Activated CD4-positive, alpha-beta T cell treated with anti-CD3 and anti-CD28 coated beads, Interleukin-2, amount 50 U/mL, for 16 hours (primary cell): Measurements from ENCODE around the gene MYO16.
"Not testable (repeated sequence)": the region's sequence is repeated elsewhere in the genome, so short reads cannot be mapped to it uniquely, and the experiment has no call there.

Experiments
- DNase-seq: peaks from one replicate; pipeline ENCODE4 v3.0.0-alpha.2; 2020

Gene MYO16

DNA sequence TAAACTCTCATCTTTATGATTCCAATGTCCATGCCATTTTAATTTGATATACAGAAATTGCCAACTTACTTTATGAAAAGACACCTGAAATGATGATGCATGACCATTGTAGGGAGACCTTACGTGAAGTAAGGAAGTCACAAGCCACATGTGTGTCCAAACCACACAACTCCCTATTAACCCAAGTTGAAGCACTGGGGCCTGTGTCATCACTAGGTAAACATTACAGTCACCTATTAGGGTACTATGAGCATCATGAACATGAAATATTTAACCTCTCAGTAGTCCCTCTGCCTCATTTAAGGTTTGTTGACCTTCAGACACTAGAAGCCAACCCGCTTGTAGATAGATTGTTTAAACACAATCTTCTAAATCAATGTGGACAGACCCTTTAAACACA is 580.1 kb downstream of the MYO16 start:
- DNase-seq = no peak

DNA sequence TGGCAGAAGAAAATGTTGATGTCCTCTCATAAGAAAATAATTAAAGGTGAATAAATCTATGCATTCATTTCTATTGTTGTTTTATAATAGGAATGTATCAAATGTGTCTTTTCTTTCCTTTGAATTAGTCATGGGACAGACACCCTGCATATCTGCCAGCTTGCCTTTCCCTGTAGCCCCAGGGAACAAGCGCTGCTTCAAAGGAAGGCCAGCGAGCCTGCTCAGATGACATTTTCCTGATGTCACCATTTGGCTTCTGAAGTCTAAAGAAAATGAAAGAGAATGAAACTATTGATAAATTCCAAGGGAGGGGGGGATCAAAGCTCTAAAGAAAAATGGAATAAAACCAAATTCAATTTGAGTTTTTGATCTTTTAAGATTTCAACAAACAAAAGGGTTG is 582.2 kb downstream of the MYO16 start:
- DNase-seq = no peak

DNA sequence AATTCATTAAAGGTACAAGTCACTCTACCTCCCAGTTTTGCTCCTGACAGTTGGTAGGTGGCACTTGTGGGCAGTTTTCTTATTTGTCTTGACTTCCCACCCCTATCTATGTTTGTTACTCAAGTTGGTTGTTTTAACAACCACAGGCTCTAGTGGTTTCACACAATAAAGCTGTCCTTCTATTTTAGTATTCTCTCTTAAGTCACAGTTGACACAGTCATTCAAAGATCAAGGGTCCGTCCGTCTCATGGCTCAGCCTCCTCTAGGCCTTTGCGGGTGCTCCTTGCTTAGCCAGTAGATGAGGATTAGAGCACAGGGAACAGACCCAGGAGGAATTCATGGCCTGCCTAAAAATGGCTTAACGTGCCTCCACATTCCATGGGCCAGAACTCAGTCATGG is 583.2 kb downstream of the MYO16 start:
- no peak for DNase-seq

DNA sequence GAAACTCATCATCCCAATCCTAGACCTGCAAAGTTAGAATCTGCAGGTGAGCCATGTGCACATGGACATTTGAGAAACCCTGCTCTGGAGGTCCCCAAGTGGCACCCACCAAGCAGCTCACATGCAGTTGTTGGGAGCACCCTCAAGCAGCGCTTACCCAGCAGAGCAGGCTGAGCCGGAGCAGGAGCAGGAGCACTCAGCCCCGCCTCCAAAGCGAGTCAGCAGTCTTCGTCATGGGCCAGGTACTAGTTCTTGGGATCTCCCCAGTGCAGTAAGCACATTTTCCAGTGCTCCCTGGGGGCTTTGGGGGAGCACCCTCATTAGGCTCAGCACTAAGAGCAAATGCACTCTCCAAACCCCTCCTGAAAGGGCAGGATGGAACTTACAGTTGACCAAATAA is 584.3 kb downstream of the MYO16 start:
- no peak for DNase-seq

DNA sequence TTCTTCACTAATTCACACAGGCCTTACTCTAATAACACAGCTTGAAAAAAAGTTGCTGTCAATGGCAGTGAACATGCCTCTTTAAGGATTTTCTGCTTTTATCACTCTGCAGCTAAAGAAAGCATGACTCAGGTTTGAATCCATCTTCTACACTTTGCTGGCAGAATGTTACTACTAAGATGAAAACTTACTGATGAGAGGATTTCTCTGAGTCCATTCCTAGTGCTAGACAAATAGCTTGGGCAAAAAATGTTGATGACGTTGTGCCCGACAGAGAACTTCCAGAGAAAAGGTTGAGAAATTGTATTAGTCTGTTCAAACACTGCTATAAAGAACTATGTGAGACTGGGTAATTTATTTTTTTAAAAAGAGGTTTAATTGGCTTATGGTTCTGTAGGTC is 585.0 kb downstream of the MYO16 start:
- DNase-seq = no peak

DNA sequence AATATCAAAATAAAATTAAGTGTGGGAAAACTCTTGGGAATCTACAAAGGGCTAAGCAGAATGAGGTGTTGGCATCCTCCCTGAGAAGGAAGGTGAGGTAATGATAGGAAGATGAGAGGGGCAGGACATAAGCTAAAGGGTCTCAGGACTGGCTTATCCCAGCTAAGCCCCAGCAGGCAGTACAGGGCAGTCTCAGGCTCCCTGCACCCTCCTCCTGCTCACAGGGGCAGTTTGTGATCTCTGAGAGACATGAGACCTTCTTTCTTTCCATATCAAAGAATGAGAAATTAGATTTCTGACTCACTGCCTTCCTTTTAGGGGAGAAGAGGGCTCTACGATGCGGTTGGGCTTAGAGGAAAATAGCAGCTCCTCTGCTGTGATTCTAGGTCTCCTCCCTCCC is 586.0 kb downstream of the MYO16 start:
- DNase-seq = no peak

DNA sequence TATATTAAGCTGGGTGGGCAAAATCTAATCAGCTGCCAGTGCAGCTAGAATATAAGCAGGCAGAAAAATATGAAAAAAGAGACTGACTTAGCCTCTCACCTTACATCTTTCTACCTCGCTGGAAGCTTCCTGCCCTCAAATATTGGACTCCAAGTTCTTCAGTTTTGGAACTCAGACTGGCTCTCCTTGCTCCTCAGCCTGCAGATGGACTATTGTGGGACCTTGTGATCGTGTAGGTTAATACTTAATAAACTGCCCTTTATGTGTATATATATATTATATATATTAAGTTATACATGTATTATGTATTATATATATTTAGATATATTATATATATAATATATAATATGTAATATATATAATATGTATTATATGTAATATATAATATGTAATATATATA is 588.1 kb downstream of the MYO16 start:
- DNase-seq = not testable (repeated sequence)

DNA sequence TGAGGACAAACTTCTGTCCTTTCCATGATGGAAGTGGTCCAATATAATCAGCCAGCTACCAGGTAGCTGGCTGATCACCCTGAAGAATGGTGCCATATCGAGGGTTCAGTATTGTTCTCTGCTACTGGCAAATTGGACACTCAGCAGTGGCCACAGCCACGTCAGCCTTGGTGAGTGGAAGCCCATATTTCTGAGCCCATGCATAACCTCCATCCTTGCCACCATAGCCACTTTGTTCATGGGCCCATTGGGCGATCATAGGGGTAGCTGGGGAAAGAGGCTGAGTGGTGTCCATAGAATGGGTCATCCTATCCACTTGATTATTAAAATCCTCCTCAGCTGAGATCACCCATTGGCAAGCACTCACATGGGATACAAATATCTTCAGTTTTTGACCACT is 591.2 kb downstream of the MYO16 start:
- no peak for DNase-seq

DNA sequence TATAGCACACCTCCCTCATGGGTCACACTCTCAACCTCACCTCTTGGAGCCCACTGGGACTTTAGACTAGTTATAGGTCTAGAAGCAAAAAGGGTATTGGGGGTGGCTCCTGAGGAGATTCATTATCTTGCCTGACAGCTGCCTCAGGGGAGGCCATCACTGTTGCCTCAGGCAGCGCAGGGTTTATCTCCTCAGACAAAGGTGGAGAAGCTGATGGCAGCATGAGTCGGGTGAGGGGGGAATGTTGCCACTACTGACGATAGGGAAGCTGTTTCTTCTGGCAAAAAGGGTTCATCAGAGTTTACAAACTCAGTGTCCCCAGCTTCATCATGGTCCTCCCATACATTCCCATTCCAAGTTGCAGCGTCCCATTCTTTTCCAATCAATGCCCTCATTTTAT is 594.6 kb downstream of the MYO16 start:
- DNase-seq = no peak

DNA sequence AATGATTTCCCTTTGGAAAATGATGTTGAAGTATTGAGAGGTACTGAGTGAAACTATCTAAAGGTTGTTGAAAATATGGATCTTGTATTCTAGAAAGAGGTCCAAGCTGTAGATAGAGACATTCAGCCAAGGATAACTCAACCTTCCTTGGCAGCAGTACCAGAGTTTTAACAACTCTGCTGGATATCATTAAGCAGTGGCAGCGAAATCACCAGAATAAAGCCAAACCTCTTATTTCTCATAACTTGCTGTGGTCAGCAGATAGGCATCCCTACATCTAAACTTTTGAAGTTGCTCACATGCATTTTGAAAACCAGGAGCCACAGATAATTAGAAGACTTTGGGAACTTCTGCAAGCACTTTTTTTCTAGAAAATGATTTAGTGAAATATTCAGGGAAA is 597.2 kb downstream of the MYO16 start:
- no peak for DNase-seq

DNA sequence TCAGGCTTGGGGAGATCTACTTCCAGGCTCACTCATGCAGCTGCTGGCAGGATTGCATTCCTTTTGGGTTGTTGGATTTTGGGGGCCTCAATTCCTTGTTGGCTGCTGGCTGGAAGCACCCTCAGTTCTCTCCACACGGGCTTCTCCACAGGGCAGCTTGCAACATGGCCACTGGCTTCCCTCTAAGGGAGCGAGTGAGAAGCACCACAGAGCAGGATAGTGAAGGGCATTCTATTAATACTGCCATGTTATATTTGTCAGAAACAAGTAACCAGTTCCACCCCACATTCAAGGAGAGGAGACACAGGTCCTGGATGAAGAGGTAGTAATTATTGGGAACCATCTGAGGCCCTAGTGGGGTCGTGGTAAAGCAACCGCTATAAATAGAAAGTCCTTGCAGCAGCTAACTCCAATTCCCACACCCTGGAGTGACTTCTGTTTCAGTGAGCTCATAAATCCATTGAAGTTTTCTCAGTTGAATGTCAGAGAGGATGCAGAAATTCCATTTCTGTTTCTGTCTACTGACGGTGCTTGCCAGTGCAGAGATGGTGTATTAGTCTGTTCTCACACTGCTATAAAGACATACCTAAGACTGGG is 598.0 kb downstream of the MYO16 start:
- no peak for DNase-seq

DNA sequence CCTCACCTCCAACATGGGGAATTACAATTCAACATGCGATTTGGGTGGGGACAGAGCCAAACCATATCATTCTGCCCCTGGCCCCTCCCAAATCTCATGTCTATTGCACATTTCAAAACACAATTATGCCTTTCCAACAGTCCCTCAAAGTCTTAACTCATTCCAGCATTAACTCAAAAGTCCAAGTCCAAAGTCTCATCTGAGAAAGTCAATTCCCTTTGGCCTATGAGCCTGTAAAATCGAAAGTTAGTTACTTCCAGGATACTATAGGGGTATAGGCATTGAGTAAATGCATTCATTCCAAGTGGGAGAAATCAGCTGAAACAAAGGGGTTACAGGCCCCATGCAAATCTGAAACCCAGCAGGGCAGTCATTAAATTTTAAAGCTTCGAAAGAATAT is 598.8 kb downstream of the MYO16 start:
- DNase-seq = no peak

DNA sequence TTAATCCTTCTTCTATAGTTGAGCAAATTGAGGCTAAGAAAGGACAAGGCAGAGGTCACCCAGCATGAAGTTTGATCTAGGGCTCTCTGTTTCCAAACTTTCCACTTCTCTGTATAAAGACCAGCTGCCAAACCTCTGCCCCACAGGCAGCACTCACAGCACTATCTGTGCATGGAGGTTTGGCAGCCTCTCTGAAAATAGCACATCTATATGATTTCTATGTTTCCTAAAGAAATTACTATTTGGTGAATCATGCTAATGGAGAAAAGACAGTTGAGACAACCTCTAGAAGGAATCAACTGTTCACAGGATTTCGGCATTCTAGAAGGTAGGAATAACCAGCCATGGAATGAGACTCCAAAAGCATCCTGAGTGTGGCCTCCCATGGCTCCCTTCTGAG is 602.5 kb downstream of the MYO16 start:
- no peak for DNase-seq

DNA sequence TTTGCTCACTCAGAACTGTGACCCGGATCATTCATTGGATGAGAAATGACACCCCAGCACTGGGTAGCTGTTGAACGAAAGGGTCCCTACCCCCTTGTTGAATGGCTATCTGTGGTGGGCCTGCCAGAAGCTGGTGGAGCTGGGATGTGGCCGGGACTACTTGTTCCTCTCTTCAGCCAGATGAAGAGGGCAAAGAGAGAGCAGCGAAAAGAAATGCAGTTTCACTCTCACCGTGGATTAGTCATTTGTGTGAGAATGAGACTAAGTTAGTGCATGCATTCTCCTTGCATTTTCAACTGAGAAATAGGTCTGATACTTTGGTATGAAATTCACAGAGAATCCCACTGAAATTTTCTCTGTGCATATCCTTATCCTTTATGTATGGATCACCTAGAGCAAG is 603.9 kb downstream of the MYO16 start:
- DNase-seq = no peak

DNA sequence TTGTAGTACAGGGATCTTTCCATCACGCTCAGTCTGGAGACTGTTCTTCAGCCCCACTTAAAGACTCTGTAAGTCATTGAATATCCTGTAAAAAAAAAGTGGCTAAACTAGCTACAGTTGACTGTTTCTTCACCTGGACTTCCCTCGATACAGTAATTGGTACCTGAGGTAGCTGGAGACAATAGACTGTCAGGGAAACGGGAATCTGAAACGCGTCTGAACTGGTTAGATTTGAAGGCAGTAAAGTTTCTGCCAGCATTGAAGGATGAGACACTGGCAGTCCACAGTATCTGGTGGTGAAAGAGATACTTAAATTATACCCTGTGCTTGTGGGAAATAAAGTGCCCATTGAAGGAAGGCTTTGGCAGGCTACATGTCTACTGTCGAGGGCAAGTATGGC is 606.5 kb downstream of the MYO16 start:
- DNase-seq = no peak

DNA sequence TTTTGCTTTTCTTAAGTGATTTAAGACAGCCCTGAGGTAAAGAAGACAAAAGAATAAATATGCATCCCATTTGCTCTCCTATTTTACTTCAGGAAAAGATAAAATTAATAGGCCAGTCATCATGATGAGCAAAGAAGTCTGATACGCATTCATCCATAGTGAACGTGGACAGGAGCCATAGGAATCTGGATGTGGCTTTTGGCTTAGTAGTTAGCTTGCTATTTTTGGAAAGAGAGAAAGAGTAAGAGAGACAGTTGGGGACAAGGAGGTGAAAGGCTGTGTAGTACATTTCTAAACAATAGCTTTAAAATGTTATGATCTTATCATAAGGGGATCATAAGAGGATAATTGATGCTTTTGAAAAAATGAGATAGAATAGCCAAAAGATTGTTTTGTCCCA is 611.7 kb downstream of the MYO16 start:
- no peak for DNase-seq

DNA sequence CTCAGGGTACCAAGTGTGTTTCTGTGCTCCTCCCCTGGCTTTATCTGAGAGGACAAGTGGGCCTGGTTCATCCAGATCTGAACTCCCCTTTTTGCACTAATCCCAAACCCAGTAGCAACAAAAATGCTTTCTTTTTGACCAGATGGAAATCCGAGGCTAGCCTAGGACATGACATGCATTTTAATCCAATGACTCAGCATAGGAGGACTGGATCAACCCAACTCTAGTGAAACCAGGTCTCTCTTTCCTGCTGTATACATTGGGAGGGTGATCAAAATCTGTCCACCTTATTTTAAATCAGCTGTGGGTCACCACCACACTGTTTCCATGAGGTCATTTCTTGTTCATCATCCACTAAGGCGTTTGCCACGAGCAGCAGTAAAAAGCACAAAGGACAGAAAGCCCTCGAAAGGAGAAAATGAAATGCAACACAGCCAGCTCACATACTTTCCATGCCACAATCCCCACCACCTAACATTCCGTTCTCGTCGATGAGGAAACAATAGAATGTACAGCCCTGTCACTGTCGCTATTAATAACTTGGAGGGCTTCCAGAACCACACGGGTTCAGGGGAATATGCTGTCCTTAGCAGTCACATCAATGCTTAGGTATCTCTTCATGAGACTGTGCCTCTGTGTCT is 614.0 kb downstream of the MYO16 start:
- DNase-seq = no peak

DNA sequence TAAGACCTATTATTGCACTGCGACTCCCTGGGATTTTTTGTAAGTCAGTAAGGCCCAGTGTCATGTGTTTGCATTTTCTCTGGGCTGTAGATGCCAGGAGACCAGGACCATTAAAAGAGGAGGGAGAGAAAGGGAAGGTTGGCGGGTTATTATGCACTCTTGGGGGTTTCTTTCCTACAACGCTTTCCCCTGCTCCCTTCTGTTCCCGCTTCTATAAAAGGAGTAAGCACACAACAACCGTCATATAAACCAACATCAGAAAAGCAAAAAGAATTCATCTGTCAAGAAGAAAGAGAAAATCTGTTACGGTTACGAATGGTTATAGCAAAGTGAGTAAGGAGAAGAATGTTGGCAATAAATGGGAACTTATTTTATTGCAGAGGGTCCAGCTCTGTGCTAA is 615.2 kb downstream of the MYO16 start:
- DNase-seq = no peak

DNA sequence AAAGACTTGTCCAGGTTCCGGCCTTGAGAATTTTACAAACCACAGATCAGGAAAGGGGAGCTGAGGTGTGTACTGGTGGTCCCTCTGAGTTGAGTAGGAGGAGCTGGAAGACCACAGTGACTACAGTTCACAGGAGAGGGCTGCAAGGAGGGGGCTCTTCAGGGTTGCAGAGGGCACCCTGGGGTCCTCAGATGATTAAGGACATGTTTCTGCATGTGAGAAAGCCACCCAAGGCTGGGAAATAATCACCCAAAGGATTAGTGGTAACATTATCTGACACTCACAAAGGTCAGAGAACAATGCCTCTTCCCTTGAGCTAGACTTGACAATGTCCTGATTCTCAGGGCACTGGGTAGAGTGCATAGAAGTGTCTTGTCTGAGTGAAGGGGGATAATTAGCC is 616.6 kb downstream of the MYO16 start:
- DNase-seq = no peak

DNA sequence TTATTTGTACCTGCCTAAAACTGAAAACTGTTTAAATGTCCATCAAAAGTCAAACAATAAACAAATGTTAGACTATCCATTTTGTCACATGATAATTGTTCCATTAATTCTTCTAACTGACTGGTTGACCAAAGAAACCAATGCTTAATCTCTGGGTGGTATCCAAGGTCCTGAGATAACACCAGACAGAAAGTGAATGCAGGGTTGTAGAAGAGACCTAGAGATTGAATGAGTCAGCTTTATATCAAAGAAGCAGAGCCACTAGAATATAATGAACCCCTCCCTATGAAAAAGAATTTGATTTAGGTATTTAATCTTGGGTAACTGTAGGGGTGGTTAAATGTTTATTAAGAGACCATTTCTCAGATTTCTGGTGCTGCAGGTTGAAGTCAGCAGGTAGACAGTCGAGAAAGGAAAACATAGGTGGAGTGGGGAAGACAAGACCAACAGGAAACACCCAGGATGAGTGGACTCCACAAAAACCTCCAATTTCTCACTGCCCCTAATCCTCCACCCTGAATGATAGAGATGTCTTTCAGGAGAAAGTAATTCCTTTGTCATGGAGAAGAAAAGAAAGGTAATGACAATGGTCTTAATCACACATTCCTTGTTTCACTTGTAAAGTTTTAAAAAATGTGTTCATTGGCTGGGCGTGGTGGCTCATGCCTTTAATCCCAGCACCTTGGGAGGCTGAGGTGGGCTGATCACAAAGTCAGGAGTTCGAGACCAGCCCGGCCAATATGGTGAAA is 620.5 kb downstream of the MYO16 start:
- no peak for DNase-seq

DNA sequence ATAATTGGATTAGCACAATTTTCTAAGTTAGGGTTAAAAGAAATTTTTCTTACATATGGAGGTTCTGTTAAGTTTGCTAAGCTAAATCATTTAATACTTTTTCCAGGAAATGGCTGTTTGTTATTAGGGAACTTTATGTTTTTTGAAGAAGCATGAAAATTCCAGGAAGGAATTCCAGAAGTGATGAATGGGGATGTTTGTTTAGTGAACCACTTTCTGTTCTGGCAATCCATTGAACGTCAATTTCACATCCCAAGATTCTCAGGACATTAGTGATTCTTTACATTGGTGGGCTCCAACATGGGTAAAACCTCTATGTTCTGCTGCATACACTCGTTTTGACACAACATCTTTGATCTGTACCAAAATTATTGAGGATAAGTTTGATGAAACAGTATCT is 622.5 kb downstream of the MYO16 start:
- no peak for DNase-seq

DNA sequence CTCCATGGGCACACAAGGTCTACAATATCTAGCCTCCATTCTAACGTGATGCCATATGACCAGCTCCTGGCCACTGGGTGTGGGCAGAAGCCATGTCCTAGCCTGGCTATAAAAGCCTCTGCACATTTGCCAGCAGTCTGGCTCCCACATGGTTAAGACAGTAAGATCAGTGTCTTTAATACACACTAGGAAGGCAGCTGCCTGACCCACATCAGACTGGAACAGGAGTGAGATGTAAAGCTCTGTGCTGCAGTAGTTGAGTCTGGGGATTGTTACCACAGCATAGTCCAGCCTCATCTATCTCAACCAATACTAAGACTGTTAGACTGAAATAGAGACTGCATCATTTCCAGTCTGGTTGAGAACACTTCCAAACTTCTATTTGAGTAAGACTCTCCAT is 623.9 kb downstream of the MYO16 start:
- no peak for DNase-seq

DNA sequence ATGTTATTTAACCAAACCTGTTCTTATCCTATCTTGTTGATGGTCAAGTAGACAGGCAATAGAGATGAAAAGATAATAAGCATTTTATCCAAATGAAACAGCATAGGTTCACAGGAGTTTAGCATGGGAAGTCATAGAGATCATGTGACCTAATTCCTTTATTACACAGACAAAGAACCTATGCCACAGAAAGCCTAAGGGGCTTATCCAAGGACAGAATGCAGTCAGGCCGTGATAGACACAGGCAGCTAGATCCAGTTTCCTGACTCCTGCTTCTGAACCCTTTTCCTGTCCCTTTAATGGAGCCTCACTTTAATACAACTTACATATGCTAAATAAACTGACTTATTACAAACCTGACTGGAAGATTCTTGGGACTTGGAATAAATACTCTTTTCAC is 624.9 kb downstream of the MYO16 start:
- no peak for DNase-seq

DNA sequence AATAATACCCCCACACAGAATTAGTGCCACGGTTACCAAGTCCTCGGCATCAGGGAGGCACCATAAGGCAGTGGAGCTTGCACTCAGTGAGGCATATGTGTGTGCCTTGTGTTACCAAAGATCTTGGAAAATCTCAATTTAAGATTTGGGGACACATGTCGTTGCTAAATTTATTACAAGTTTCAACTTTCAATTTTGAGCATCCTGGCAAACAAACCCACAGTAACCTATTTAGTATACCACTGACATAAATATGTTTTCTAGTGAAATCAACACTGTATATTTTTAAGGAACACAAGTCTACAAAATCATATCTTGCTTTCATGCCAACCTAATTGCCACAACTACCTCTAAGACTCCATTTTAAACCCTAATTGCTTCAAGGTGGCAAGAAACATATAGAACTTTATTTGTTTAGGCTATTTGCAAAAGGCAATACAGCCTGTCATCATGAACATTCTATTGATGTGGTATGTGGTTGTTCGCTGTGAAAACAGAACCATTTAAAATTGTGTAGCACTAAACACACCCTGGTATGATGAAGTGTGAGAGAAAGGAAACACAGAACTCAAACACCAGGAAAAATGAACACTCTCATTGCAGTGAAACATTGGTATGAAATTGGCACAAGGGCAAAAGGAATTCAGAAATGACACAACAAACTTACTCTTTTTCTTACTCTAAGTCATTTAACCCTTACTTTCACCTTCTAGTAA is 625.9 kb downstream of the MYO16 start:
- DNase-seq = no peak
